Breast epithelium (tissue), 4 donors: Measurements from ENCODE around the gene MKNK1. TPM values are rescaled to one million over a fixed set of nuclear protein-coding genes. Genes with fewer than 3 reads are reported as not detected.
"Not testable (repeated sequence)": the region's sequence is repeated elsewhere in the genome, so short reads cannot be mapped to it uniquely, and the experiment has no call there.

Source experiments
- DNase-seq, 2 donors: peaks; one replicate each; pipeline ENCODE4 v3.0.0-alpha.2; 2019; ENCODE audit warnings: low spot score in 2 of 2
- H3K27ac ChIP-seq, 2 donors: fragments of 200-600 bp; sonication (generic) in 1 of 2; one replicate each; pipeline ENCODE4 v1.5.1; 2016 to 2019; ENCODE audit warnings: mild to moderate bottlenecking in 1 of 2
- H3K27me3 ChIP-seq, 2 donors: fragments of 200-600 bp; sonication (generic) in 1 of 2; one replicate each; pipeline versions ENCODE4 v1.5.1 to v1.6.0; 2017 to 2019; ENCODE audit warnings: control low read depth in 1 of 2, mild to moderate bottlenecking in 1 of 2
- H3K36me3 ChIP-seq: fragments of 200-600 bp; one replicate; pipeline ENCODE4 v1.5.1; 2019
- H3K4me1 ChIP-seq, 2 donors: fragments of 200-600 bp; sonication (generic); one replicate each; pipeline ENCODE4 v1.5.1; 2016 to 2019; ENCODE audit warnings: control low read depth in 1 of 2
- H3K4me3 ChIP-seq, 3 donors: fragments of 200-600 bp; sonication (generic); 1 replicate in 2 of 3; 2 replicates in 1 of 3; pipeline ENCODE4 v1.5.1; 2016 to 2019; ENCODE audit warnings: mild to moderate bottlenecking in 3 of 3, moderate library complexity in 2 of 3
- H3K9me3 ChIP-seq, 2 donors: fragments of 200-600 bp; sonication (generic) in 1 of 2; one replicate each; pipeline ENCODE4 v1.5.1; 2016 to 2019; ENCODE audit warnings: control low read depth in 1 of 2
- POLR2A ChIP-seq: fragments of 450-650 bp; IDR thresholded peaks from one replicate; pipeline ENCODE4 v1.6.1; 2016; ENCODE audit warnings: antibody characterized with exemption, mild to moderate bottlenecking, moderate library complexity
- POLR2AphosphoS5 ChIP-seq, 3 donors: sonication (generic); formaldehyde crosslinking; IDR thresholded peaks; one replicate each; pipeline ENCODE4 v1.6.1; 2017; ENCODE audit warnings: antibody characterized with exemption in 3 of 3
- intact Hi-C: fragments of 100-400 bp; cut with DNase I; formaldehyde crosslinking; loops from one replicate; pipeline ENCODE4 v1.15.1; 2023; ENCODE audit warnings: low total_unique reads
- total RNA-seq, 3 donors: library from RNA; depleted of rRNA; stranded (reverse); fragments of >200 nt; gene quantifications; one replicate each; pipeline ENCODE4 v1.1.0, GENCODE V29; 2016
- TF ChIP-seq, protein P1 (sequence below), 3 donors: fragments of 450-650 bp; IDR thresholded peaks; one replicate each; pipeline ENCODE4 v1.5.1; 2016 to 2017; ENCODE audit warnings: antibody characterized with exemption in 3 of 3, mild to moderate bottlenecking in 3 of 3, moderate library complexity in 3 of 3

MKNK1 gene
- 10 to 100 TPM; 34.7 to 51.5 (median 47.2) TPM for total RNA-seq

DNA sequence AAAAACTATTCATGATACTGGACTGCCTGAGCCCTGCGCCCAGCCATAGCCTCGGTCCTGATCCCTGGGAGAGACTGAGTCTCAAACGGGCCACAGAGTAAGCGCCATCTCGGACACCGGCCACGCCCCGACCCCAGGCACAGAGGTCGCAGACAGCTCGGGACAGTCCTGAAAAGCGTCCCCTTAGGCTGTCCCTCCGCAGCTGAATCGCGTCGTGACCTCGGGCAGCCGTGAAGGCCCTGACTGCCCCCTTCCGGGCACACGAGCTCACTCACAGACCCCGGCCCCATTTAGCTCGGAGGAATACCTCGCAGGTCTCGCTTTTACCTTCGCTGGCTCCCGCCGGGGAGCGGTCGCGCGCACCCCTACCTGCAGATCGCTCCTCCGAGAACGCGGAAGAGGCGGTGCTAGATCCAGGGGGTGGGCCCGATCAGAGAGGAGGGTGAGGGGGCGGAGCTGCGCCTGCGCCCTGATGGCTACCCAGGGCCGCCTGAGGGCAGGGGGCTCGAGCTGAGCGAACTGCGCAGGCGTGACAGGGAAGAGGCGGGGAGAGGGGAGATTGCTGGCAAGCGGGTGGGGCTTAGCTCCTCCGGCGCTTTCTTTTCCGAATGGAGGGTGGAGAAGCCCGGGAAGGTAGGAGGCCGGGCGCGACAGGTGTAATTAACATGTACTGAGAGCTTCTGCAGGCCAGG lies at the start of gene MKNK1:
MKNK1 (minus strand) TSS at position 411 of the 692 bp plus-strand sequence. CDS start 20,941 bp downstream, outside the sequence.
- TF ChIP-seq POLR2AphosphoS5 (IDR thresholded peaks at IDR 0.05) (peak; percentile 83 to 88 (median 88)), POLR2A (peak; percentile 80)
- TF ChIP-seq, protein P1, sequence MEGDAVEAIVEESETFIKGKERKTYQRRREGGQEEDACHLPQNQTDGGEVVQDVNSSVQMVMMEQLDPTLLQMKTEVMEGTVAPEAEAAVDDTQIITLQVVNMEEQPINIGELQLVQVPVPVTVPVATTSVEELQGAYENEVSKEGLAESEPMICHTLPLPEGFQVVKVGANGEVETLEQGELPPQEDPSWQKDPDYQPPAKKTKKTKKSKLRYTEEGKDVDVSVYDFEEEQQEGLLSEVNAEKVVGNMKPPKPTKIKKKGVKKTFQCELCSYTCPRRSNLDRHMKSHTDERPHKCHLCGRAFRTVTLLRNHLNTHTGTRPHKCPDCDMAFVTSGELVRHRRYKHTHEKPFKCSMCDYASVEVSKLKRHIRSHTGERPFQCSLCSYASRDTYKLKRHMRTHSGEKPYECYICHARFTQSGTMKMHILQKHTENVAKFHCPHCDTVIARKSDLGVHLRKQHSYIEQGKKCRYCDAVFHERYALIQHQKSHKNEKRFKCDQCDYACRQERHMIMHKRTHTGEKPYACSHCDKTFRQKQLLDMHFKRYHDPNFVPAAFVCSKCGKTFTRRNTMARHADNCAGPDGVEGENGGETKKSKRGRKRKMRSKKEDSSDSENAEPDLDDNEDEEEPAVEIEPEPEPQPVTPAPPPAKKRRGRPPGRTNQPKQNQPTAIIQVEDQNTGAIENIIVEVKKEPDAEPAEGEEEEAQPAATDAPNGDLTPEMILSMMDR (IDR thresholded peaks at IDR 0.05): no peak
- H3K36me3 ChIP-seq: no peaks in the 10 kb centered on the region
- H3K27me3 ChIP-seq: no peaks in the 10 kb centered on the region
- peak within 1 kb of the TSS; percentile 76 to 91 (median 88) for H3K4me3 ChIP-seq
- peak within 1 kb of the TSS; percentile 79 to 86 for H3K27ac ChIP-seq
- intact Hi-C loops: no loop called here
- H3K9me3 ChIP-seq: no peaks in the 10 kb centered on the region
- peaks cover 0 to 5% of the 10 kb centered on the region in 2 donors for H3K4me1 ChIP-seq
- DNase-seq: peak; percentile 94 to 97

DNA sequence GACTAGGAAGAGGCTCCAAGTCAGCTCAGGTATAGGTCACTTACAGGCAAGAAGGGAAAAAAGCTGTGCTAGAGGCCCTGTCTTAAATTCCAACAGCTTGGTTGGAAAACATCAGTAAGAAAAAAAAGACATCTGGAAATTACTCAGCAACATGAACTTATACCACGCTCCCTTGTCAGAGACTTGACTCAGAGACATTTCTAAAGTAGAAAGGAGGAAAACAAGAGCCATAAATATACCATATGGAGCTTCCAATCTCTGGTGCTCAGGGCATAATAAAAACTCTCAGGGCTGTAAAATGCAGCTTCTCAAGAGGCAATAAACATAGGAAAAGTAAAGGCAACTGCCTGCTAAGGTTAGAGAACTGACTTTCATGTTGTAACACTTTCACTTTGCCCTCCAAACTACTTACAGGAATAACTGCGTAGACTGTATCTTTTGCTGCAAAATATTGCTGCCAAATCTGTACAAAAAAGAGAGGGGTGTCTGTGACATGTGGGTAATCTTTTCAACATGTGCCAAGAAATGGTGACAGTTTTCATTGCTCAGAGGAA lies 49.4 kb upstream of the MKNK1 start:
- no peak for TF ChIP-seq POLR2A
- TF ChIP-seq, protein P1 (IDR thresholded peaks at IDR 0.05): no peak
- no peak for TF ChIP-seq POLR2AphosphoS5 (IDR thresholded peaks at IDR 0.05)
- no peak overlapping the region for H3K4me3 ChIP-seq
- intact Hi-C loops: no loop called here
- no peaks in the 10 kb centered on the region for H3K36me3 ChIP-seq
- no peak for DNase-seq
- no peaks in the 10 kb centered on the region for H3K4me1 ChIP-seq
- no peaks in the 10 kb centered on the region for H3K27me3 ChIP-seq
- peaks cover 12 to 14% of the 10 kb centered on the region in 2 donors for H3K9me3 ChIP-seq
- H3K27ac ChIP-seq: no peak overlapping the region

DNA sequence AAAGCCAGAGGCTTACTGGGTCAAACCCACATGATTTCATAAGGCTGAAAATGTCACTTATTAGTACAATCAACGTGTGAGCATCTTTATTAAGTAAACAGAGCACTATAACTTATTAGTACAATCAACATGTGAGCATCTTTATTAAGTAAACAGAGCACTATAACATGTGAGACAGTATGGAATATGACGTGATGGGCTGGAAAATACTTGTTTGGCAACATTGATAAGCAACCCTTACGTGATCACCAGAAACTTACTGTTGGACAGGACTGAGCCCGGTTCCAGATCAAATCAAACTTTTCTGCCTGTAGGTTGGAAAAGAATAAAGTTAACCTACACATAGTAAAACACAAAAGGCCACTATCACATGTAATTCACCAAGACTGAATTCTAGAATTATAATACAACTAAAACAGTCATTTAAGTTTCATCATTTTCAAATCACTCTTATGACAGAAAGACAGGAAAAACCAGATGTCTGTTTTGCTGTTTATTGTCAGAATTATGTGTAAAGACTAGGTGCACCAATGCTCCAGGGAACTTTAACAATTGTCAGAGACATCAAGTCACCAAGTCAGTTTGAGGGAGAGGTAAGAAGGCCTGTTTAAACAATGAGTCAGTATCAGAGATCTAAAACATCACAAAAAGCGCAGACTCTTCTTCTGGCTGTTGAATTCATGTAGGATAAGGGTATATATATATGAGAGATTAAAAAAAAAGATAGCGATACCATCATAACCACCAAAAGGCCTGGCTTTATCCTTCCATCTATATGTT lies 48.4 kb upstream of the MKNK1 start:
- no peak overlapping the region for H3K4me3 ChIP-seq
- no peak overlapping the region for H3K27ac ChIP-seq
- H3K36me3 ChIP-seq: no peaks in the 10 kb centered on the region
- H3K27me3 ChIP-seq: no peaks in the 10 kb centered on the region
- DNase-seq: no peak
- no peaks in the 10 kb centered on the region for H3K4me1 ChIP-seq
- TF ChIP-seq, protein P1 (IDR thresholded peaks at IDR 0.05): no peak
- no peak for TF ChIP-seq POLR2AphosphoS5 (IDR thresholded peaks at IDR 0.05)
- TF ChIP-seq POLR2A: no peak
- intact Hi-C loops: no loop called here
- peaks cover 12 to 14% of the 10 kb centered on the region in 2 donors for H3K9me3 ChIP-seq

DNA sequence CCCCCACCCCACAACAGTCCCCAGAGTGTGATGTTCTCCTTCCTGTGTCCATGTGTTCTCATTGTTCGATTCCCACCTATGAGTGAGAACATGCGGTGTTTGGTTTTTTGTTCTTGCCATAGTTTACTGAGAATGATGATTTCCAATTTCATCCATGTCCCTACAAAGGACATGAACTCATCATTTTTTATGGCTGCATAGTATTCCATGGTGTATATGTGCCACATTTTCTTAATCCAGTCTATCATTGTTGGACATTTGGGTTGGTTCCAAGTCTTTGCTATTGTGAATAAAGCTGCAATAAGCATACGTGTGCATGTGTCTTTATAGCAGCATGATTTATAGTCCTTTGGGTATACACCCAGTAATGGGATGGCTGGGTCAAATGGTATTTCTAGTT lies 47.1 kb upstream of the MKNK1 start:
- H3K4me3 ChIP-seq, DNase-seq, H3K4me1 ChIP-seq, H3K36me3 ChIP-seq, H3K27me3 ChIP-seq, intact Hi-C loops, H3K27ac ChIP-seq: not testable (repeated sequence)
- H3K9me3 ChIP-seq: peaks cover 12 to 14% of the 10 kb centered on the region in 2 donors

DNA sequence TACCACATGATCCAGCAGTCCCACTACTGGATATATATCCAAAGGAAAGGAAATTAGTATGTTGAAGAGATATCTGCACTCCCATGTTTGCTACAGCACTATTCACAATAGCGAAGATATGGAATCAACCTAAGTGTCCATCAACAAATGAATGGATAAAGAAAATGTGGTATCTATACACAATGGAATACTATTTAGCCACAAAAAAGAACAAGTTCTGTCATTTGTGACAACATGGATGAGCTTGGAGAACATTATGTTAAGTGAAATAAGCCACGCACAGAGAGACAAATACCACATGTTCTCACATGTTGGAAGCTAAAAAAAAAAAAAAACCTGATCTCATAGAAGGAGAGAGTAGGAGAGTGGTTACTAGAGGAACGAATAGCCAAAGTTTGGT lies 46.4 kb upstream of the MKNK1 start:
- H3K27me3 ChIP-seq: no peaks in the 10 kb centered on the region
- H3K36me3 ChIP-seq: no peaks in the 10 kb centered on the region
- intact Hi-C loops: no loop called here

More for the DNA sequence above, 46.4 kb upstream of the MKNK1 start:
- Histone ChIP-seq H3K4me3 (no peak overlapping the region), H3K4me1 (no peaks in the 10 kb centered on the region), H3K9me3 (peaks cover 12 to 14% of the 10 kb centered on the region in 2 donors), H3K27ac (no peak overlapping the region)
- DNase-seq: no peak
- TF ChIP-seq POLR2AphosphoS5 (IDR thresholded peaks at IDR 0.05) (no peak), POLR2A (no peak)
- TF ChIP-seq, protein P1 (IDR thresholded peaks at IDR 0.05): no peak
